Measurements from ENCODE around the gene UBLCP1.
"Not testable (repeated sequence)": the region's sequence is repeated elsewhere in the genome, so short reads cannot be mapped to it uniquely, and the experiment has no call there.

UBLCP1 gene

GRCh38 chr5:159262859-159263568 lies at the start of gene UBLCP1:
UBLCP1 (plus strand) TSS chr5:159263290; CDS start chr5:159268916, 5,626 bp downstream.
- peak; percentile 89 for DNase-seq

- no peak for DNase-seq
Measured at GRCh38 chr5:159214486-159215271, 48.4 kb upstream of the UBLCP1 start.

GRCh38 chr5:159215886-159216285 lies 47.2 kb upstream of the UBLCP1 start:
- no peak for DNase-seq

- no peak for DNase-seq
Measured at GRCh38 chr5:159216454-159216853, 46.6 kb upstream of the UBLCP1 start.

- no peak for DNase-seq
Measured at GRCh38 chr5:159217236-159217635, 45.9 kb upstream of the UBLCP1 start.

GRCh38 chr5:159218595-159219023 lies 44.5 kb upstream of the UBLCP1 start:
- no peak for DNase-seq

GRCh38 chr5:159220206-159220605 lies 42.9 kb upstream of the UBLCP1 start:
- no peak for DNase-seq

- DNase-seq, result no peak
Measured at GRCh38 chr5:159223469-159223868, 39.6 kb upstream of the UBLCP1 start.

GRCh38 chr5:159224471-159224870 lies 38.6 kb upstream of the UBLCP1 start:
- DNase-seq, result no peak

- DNase-seq, result no peak
Measured at GRCh38 chr5:159226451-159226850, 36.6 kb upstream of the UBLCP1 start.

- DNase-seq, result no peak
Measured at GRCh38 chr5:159227452-159227851, 35.6 kb upstream of the UBLCP1 start.

- not testable (repeated sequence) for DNase-seq
Measured at GRCh38 chr5:159228097-159228496, 35.0 kb upstream of the UBLCP1 start.

GRCh38 chr5:159230657-159231056 lies 32.4 kb upstream of the UBLCP1 start:
- DNase-seq, result no peak

- DNase-seq, result no peak
Measured at GRCh38 chr5:159231167-159231566, 31.9 kb upstream of the UBLCP1 start.

- not testable (repeated sequence) for DNase-seq
Measured at GRCh38 chr5:159235871-159236520, 27.1 kb upstream of the UBLCP1 start.

GRCh38 chr5:159240301-159240870 lies 22.7 kb upstream of the UBLCP1 start:
- DNase-seq, result no peak

GRCh38 chr5:159241946-159242552 lies 21.0 kb upstream of the UBLCP1 start:
- no peak for DNase-seq

- DNase-seq, result no peak
Measured at GRCh38 chr5:159242656-159243055, 20.4 kb upstream of the UBLCP1 start.

- DNase-seq, result no peak
Measured at GRCh38 chr5:159243385-159243784, 19.7 kb upstream of the UBLCP1 start.

GRCh38 chr5:159244163-159244562 lies 18.9 kb upstream of the UBLCP1 start:
- DNase-seq, result no peak

- no peak for DNase-seq
Measured at GRCh38 chr5:159244890-159245289, 18.2 kb upstream of the UBLCP1 start.

- no peak for DNase-seq
Measured at GRCh38 chr5:159249158-159249557, 13.9 kb upstream of the UBLCP1 start.

GRCh38 chr5:159252195-159252594 lies 10.9 kb upstream of the UBLCP1 start:
- DNase-seq, result no peak

All from activated CD8-positive, alpha-beta memory T cell treated with anti-CD3 and anti-CD28 coated beads, Interleukin-2, amount 50 U/mL, for 48 hours (primary cell).